Skeletal muscle tissue (tissue), 4 donors: ENCODE measurements around the gene ACO2. TPM values are rescaled to one million over a fixed set of nuclear protein-coding genes. Genes with fewer than 3 reads are reported as not detected.

ENCODE experiments used
- H3K27ac ChIP-seq: one replicate; pipeline ENCODE4 v1.7.0; 2013; ENCODE audit warnings: mild to moderate bottlenecking, low read depth, low read length, inconsistent platforms
- H3K27me3 ChIP-seq, 3 donors: one replicate each; pipeline ENCODE4 v1.7.0; 2013; ENCODE audit warnings: low read length in 3 of 3; ENCODE audit not compliant: control insufficient read depth in 3 of 3, insufficient read depth in 3 of 3
- H3K36me3 ChIP-seq, 3 donors: one replicate each; pipeline ENCODE4 v1.7.0; 2013; ENCODE audit warnings: low read length in 3 of 3; ENCODE audit not compliant: control insufficient read depth in 3 of 3, insufficient read depth in 3 of 3
- H3K4me1 ChIP-seq, 3 donors: one replicate each; pipeline ENCODE4 v1.7.0; 2013; ENCODE audit warnings: low read length in 3 of 3, mild to moderate bottlenecking in 3 of 3; ENCODE audit not compliant: control insufficient read depth in 3 of 3, insufficient read depth in 3 of 3
- H3K4me3 ChIP-seq, 3 donors: one replicate each; pipeline ENCODE4 v1.7.0; 2013; ENCODE audit warnings: low read length in 3 of 3
- H3K9ac ChIP-seq, 3 donors: one replicate each; pipeline ENCODE4 v1.7.0; 2013; ENCODE audit warnings: low read length in 3 of 3, mild to moderate bottlenecking in 3 of 3, moderate library complexity in 2 of 3, low read depth in 1 of 3
- H3K9me3 ChIP-seq, 3 donors: one replicate each; pipeline ENCODE4 v1.7.0; 2013; ENCODE audit warnings: low read length in 3 of 3; ENCODE audit not compliant: control insufficient read depth in 3 of 3
- total RNA-seq: library from RNA; depleted of rRNA; stranded (reverse); fragments of >200 nt; gene quantifications from one replicate; pipeline ENCODE4 v1.2.3, GENCODE V29; 2014
- donor health status: Osteomylitis.

The ACO2 gene
- total RNA-seq, 1 donor from 2014 or later: 110 TPM

DNA sequence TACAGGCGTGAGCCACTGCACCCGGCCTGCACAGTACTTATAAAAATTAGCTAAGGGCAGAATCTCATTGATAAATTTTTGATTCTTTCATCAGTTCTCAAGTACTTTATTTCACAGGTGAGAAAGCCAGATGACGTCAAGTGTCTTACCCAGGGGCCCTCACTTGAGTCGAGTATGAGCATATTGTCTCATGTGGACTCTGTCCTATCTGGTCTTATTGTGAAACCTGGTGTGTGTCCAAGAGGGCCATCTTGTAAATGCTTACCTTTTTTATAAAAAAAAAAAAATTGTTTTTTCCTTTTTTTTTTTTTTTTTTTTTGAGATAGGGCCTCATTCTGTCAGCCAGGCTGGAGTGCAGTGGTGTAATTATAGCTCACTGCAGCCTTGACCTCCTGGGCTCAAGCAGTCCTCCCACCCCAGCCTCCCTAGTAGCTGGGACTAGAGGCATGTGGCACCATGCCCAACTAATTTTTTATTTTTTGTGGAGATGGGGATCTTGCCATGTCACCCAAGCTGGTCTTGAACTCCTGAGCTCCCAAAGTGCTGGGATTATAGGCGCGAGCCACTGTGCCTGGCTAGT, 6.0 kb downstream of the ACO2 start:
- Histone ChIP-seq H3K9ac (no peak overlapping the region), H3K4me1 (peaks cover 34 to 63% (median 61%) of the 10 kb centered on the region in 3 donors), H3K9me3 (no peaks in the 10 kb centered on the region), H3K27ac (no peak overlapping the region), H3K27me3 (no peaks in the 10 kb centered on the region), H3K36me3 (peaks cover 0 to 8% (median 5%) of the 10 kb centered on the region in 3 donors), H3K4me3 (no peak overlapping the region)

DNA sequence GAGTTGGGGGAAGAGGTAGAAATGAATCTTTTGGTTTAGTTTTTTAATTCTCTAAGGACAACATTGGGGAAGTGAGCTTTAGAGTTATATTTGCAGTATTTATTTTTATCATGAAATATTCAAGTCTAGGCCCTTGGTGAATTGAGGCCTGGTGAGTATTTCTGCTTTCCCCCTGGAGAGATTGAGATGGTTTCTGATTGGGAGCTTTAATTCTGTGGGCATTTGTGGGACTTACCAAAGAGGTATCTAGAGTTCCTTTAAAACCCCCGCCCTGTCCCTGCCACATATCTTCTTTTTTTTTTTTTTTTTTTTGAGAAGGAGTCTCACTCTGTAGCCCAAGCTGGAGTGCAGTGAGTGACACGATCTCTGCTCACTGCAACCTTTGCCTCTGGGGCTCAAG, 9.6 kb downstream of the ACO2 start:
- Histone ChIP-seq H3K4me3 (no peak overlapping the region), H3K4me1 (peaks cover 47 to 64% (median 58%) of the 10 kb centered on the region in 3 donors), H3K9me3 (no peaks in the 10 kb centered on the region), H3K9ac (peak overlapping the region in 1 of 3 donors; percentile 43), H3K36me3 (peaks cover 0 to 8% (median 0%) of the 10 kb centered on the region in 3 donors), H3K27me3 (no peaks in the 10 kb centered on the region), H3K27ac (peak overlapping the region; percentile 80)

GRCh38 chr22:41478891-41479521, 10.1 kb downstream of the ACO2 start:
- peak overlapping the region; percentile 36 to 66 (median 43) for H3K9ac ChIP-seq
- no peaks in the 10 kb centered on the region for H3K27me3 ChIP-seq
- no peaks in the 10 kb centered on the region for H3K9me3 ChIP-seq
- H3K27ac ChIP-seq: peak overlapping the region; percentile 80
- H3K4me1 ChIP-seq: peaks cover 51 to 58% (median 58%) of the 10 kb centered on the region in 3 donors
- H3K36me3 ChIP-seq: peaks cover 0 to 8% (median 0%) of the 10 kb centered on the region in 3 donors
- H3K4me3 ChIP-seq: no peak overlapping the region

- peaks cover 0 to 8% (median 0%) of the 10 kb centered on the region in 3 donors for H3K36me3 ChIP-seq
- H3K9me3 ChIP-seq: no peaks in the 10 kb centered on the region
- no peaks in the 10 kb centered on the region for H3K27me3 ChIP-seq
- H3K27ac ChIP-seq: peak overlapping the region; percentile 80
- peaks cover 51 to 60% (median 58%) of the 10 kb centered on the region in 3 donors for H3K4me1 ChIP-seq
- H3K9ac ChIP-seq: peak overlapping the region in 2 of 3 donors; percentile 35 to 66
- H3K4me3 ChIP-seq: peak overlapping the region in 1 of 3 donors; percentile 29
Measured at GRCh38 chr22:41479671-41480396, 10.9 kb downstream of the ACO2 start.

- H3K4me1 ChIP-seq: peaks cover 51 to 64% (median 60%) of the 10 kb centered on the region in 3 donors
- H3K27me3 ChIP-seq: no peaks in the 10 kb centered on the region
- peaks cover 0 to 8% (median 0%) of the 10 kb centered on the region in 3 donors for H3K36me3 ChIP-seq
- H3K4me3 ChIP-seq: no peak overlapping the region
- peak overlapping the region; percentile 80 for H3K27ac ChIP-seq
- no peaks in the 10 kb centered on the region for H3K9me3 ChIP-seq
- H3K9ac ChIP-seq: peak overlapping the region in 2 of 3 donors; percentile 33 to 35
Measured at GRCh38 chr22:41480397-41480735, 11.4 kb downstream of the ACO2 start.

GRCh38 chr22:41481131-41481830, 12.4 kb downstream of the ACO2 start:
- Histone ChIP-seq H3K9ac (peak overlapping the region; percentile 61 to 79 (median 68)), H3K4me1 (peaks cover 51 to 64% (median 61%) of the 10 kb centered on the region in 3 donors), H3K27me3 (no peaks in the 10 kb centered on the region), H3K27ac (peak overlapping the region; percentile 80), H3K36me3 (peaks cover 0 to 8% (median 0%) of the 10 kb centered on the region in 3 donors), H3K4me3 (peak overlapping the region in 2 of 3 donors; percentile 45 to 61), H3K9me3 (no peaks in the 10 kb centered on the region)

- H3K36me3 ChIP-seq: peaks cover 0 to 8% (median 0%) of the 10 kb centered on the region in 3 donors
- H3K4me3 ChIP-seq: no peak overlapping the region
- H3K27ac ChIP-seq: peak overlapping the region; percentile 80
- peak overlapping the region; percentile 4 to 68 (median 33) for H3K9ac ChIP-seq
- H3K4me1 ChIP-seq: peaks cover 51 to 68% (median 62%) of the 10 kb centered on the region in 3 donors
- no peaks in the 10 kb centered on the region for H3K27me3 ChIP-seq
- H3K9me3 ChIP-seq: no peaks in the 10 kb centered on the region
Measured at GRCh38 chr22:41481925-41482318, 13.0 kb downstream of the ACO2 start.

GRCh38 chr22:41482319-41482935, 13.5 kb downstream of the ACO2 start:
- Histone ChIP-seq H3K27ac (peak overlapping the region; percentile 80), H3K4me3 (no peak overlapping the region), H3K4me1 (peaks cover 57 to 73% (median 66%) of the 10 kb centered on the region in 3 donors)

GRCh38 chr22:41485033-41485432, 16.1 kb downstream of the ACO2 start:
- Histone ChIP-seq H3K4me1 (peaks cover 62 to 77% (median 64%) of the 10 kb centered on the region in 3 donors), H3K4me3 (no peak overlapping the region), H3K27me3 (no peaks in the 10 kb centered on the region), H3K9me3 (no peaks in the 10 kb centered on the region), H3K36me3 (no peaks in the 10 kb centered on the region), H3K9ac (peak overlapping the region in 1 of 3 donors; percentile 57), H3K27ac (no peak overlapping the region)

More at GRCh38 chr22:41482319-41482935, 13.5 kb downstream of the ACO2 start:
- Histone ChIP-seq H3K9ac (peak overlapping the region in 2 of 3 donors; percentile 4 to 33), H3K27me3 (no peaks in the 10 kb centered on the region), H3K9me3 (no peaks in the 10 kb centered on the region), H3K36me3 (peaks cover 0 to 6% (median 0%) of the 10 kb centered on the region in 3 donors)
